Activated CD8-positive, alpha-beta memory T cell treated with anti-CD3 and anti-CD28 coated beads, Interleukin-2, amount 50 U/mL, for 48 hours (primary cell): ENCODE data around the gene COX15.
"Not testable (repeated sequence)": the region's sequence is repeated elsewhere in the genome, so short reads cannot be mapped to it uniquely, and the experiment has no call there.

Experiments used
- DNase-seq: peaks from one replicate; pipeline ENCODE4 v3.0.0-alpha.2; 2020

COX15 gene

DNA sequence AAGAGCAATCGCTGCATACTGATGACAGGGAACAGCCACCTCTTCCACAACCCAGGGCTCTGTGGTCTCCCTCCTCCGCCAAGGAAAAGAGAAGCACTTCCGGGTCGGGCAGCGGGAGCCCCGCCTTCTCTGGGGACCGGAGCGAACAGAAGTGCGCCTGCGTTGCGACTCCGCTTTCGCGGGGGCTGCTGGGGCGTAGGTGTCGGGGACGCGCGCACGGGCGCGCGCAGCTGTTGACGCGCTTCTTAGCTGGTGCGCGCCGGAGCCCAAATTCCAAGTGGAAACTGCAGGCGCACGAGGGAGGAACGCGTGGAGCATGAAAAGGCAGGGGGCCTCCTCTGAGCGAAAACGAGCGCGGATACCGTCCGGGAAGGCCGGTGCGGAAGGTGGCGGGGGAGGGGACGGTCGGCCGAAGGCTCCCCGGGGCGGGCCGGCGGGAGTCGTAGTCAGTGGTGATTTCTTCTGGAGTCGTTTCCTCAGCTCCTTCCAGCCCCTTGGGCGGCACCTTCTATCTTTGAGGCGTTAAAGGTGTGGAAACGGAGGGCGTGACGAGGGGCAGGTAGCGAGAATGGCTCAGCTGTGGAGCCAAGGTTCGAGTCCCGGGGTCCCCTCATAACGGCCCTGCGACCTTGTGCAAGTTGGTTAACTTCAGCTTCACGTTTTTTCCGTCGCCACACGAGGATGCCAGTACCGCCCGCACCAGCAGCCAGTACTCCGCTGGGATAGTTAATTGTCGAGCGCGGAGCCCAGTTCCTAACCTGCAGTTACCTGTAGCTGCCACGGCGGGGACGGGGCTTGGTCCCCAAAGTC, at the start of gene COX15, which contains the start of gene CUTC:
COX15 (minus strand) TSS at position 95 of the 810 bp plus-strand sequence; CDS start at position 17, 78 bp downstream.
CUTC (plus strand) TSS at position 202 of the 810 bp plus-strand sequence; CDS start at position 317, 115 bp downstream.
- DNase-seq: peak; percentile 95

DNA sequence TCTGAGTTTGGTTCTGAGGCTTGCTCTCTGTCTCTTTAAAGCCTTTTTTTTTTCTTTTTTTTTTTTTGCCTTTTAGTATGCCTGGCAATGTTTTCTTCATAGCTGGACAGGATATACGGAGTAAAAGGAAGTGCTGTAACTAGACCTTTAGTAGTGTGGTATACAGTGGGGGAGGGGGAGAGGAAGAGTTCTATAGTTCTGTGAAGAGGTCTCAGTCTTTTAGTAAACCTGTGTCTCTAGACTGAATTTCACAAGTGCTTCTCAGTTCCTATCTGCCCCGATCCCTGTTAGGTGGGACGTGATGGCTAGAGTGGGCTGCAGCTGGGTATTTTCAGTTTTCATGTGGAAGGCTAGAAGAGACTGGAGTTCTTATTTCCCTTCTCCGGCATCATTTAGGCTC, 47.4 kb upstream of the COX15 start:
- DNase-seq: no peak

DNA sequence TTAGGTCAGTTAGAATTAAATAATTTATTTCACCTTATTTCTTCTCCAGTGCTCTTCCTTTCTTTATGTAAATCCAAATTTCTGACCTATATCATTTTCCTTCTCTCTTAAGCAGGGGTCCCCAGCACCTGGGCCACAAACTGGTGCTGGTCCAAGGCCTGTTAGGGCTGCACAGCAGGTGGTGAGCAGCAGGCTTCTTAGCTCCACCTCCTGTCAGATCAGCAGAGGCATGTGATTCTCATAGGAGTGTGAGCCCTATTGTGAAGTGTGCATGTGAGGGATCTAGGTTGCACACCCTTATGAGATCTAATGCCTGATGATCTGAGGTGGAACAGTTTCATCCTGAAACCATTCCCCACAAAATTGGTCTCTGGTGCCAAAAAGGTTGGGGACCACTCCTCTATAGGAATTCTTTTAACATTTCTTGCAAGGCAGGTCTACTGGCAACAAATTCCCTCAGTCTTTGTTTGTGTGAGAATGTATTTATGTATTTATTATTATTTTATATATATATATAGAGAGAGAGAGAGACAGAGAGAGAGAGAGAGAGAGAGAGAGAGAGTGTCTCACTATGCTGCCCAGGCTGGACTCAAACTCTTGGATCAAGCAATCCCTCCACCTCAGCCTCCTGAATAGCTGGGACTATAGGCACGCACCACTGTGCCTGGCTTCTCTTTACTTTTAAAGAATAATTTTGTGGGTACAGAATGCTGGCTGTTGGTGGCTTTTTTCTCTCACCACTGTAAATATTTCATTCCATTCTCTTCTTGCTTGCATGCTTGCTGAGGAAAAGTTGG, 46.2 kb upstream of the COX15 start:
- DNase-seq: no peak

- no peak for DNase-seq
Observed at GRCh38 chr10:99775850-99776249, 43.9 kb upstream of the COX15 start.

- no peak for DNase-seq
Observed at GRCh38 chr10:99770408-99771045, 38.6 kb upstream of the COX15 start.

DNA sequence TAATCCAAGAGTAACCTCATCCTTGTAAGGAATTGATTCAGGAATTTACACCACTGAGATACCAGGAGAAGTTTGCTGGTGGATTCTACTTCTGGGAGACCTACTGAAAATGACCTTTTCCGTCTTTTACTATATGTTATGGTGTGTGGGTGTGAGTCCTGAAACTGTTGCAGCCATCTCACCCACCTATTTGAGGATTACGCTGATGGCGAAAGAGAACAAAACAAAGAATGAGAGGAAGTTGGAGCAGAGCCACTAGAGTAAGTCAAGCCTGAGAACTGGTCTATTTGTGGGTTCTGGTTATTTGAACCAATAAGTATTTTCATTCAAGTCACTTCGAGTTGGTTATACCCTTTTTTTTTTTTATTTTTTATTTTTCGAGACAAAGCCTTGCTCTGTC, 37.8 kb upstream of the COX15 start:
- no peak for DNase-seq

- DNase-seq: no peak
Observed at GRCh38 chr10:99768556-99768955, 36.6 kb upstream of the COX15 start.

DNA sequence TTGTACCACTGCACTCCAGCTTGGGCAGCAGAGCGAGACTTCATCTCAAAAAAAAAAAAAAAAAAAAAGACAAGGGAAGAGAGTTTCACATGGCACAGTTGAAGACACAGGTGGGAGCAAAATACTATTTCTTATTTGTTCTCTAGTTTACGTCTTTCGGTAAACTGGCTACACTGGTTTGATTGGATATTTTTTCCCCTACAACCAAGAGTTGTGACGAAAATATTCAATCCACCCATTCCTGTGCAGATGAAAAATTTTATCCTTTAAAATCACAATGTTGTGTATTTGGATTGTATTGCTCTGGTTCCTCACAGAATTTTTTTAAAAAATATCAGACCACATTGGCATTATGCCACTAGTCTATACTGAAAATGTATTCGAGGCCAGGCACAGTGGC, 36.0 kb upstream of the COX15 start:
- no peak for DNase-seq

DNA sequence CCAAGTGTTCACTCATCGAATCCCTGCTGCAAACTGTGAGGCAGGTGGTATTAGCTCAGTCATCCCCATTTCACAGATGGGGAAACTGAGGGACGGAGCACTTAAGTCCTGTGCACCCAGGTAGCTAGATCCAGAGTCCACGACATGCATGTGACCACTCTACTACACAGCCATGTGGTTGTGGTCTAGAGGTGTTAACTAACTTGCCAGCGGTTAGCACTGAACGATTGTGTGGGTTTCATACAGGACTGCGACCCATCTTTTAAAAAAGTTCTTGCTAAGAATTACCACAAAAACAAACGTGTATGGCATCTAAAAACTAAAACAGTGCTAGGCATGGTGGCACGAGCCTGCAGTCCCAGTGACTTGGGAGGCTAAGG, 34.4 kb upstream of the COX15 start:
- DNase-seq: no peak

- no peak for DNase-seq
Observed at GRCh38 chr10:99765672-99766301, 33.9 kb upstream of the COX15 start.

- no peak for DNase-seq
Observed at GRCh38 chr10:99761365-99761764, 29.4 kb upstream of the COX15 start.

DNA sequence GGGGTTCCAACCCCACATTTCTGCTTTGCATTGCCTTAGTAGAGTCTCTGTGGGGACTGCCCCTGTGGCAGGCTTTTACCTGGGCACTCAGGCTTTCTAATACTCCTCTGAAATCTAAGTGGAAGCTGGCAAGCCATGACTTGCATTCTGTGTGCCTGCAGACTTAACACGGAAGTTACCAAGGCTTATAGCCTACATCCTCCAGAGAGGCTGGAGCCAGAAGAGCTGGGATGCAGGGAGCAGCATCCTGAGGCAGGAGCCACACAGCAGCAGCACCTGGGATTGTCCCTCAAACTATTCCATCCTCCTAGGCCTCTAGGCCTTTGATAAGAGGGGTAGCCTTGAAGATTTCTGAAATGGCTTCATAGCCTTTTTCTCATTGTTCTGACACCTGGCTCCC, 28.4 kb upstream of the COX15 start:
- no peak for DNase-seq

DNA sequence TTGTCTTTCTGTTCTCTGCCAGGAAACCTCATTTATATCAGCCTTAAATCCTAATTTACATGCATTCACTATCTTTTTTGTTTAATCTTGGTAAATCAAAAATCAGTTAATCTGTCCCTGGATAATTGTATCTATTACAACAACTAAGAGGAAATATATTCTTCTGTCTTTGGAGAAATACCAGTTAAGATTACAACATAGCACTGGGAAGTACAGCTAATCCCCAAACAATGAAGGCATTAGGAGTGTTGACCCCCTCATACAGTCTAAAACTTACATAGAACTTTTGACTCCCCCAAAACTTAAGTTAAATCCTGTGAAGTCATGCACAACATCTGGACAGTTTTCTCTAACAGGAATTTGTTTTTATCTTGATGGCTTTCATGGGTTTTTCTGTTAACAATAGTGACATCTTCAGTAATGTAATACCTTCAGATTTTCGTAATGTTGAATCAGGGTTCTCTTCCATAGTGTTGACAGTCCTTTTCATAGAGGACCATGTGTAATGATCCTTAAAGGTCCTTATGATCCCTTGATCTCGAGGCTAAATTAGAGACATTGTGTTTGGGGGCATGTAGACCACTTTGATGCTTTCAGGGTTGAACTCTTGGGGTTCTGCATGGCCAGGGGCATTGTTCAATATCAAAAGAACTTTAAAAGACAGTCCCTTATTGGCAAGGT, 26.4 kb upstream of the COX15 start:
- no peak for DNase-seq

DNA sequence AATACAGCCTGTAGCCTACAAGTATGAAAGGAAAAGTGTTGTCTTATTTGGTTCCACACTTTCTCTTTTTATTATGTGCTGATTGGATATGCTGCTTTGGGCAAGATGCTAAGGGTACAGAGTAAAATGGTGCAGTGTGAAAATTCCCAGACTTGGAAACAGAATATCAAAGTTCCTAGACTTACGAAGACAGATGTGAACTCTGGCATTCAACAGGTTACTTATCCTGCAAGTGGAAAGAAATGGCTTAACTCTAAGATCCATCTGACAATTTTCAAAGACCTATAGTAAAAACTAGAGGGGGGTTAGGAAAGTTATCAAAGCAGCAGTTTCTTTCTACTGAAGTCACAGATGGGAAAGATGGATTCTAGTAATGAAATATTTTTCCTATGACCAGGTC, 24.2 kb upstream of the COX15 start:
- DNase-seq: no peak

GRCh38 chr10:99754670-99755069, 22.7 kb upstream of the COX15 start:
- no peak for DNase-seq

GRCh38 chr10:99750641-99751040, 18.7 kb upstream of the COX15 start:
- no peak for DNase-seq

GRCh38 chr10:99748823-99749451, 17.0 kb upstream of the COX15 start:
- no peak for DNase-seq

GRCh38 chr10:99746166-99746565, 14.2 kb upstream of the COX15 start:
- not testable (repeated sequence) for DNase-seq

- DNase-seq: no peak
Observed at GRCh38 chr10:99743841-99744240, 11.9 kb upstream of the COX15 start.

DNA sequence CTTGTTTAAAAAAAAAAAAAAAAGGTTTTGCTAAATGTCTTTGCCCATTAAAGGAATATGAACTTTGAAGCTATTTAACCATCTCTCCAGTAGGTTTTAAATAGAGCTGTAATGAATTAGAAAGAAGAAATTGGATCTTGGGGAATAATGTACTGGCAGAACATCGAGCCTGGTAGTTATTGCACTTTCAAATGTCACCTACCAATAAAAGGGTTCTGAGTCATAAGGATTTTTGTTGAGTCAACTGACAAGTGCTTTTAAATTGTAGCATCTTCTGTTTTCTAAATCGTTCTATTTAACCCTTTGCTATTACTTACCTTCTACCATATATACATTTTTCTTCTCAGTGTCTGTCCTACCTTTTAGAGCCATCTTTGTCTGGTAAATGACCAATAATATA, 10.8 kb upstream of the COX15 start:
- no peak for DNase-seq

- DNase-seq: no peak
Observed at GRCh38 chr10:99742254-99742653, 10.3 kb upstream of the COX15 start.

GRCh38 chr10:99740933-99741559, 9.1 kb upstream of the COX15 start:
- no peak for DNase-seq
